Nucleus accumbens (tissue), 56 donors: ENCODE measurements around the gene STARD3.
A peak's percentile ranks its signal among the peaks of the same experiment; 100 is the strongest.
"Not testable (repeated sequence)": the region's sequence is repeated elsewhere in the genome, so short reads cannot be mapped to it uniquely, and the experiment has no call there.

Experiments used
- DNase-seq, 56 donors: peaks; one replicate each; lab custom pipeline; 2025; lab: John Stamatoyannopoulos, UW

STARD3 gene

DNA sequence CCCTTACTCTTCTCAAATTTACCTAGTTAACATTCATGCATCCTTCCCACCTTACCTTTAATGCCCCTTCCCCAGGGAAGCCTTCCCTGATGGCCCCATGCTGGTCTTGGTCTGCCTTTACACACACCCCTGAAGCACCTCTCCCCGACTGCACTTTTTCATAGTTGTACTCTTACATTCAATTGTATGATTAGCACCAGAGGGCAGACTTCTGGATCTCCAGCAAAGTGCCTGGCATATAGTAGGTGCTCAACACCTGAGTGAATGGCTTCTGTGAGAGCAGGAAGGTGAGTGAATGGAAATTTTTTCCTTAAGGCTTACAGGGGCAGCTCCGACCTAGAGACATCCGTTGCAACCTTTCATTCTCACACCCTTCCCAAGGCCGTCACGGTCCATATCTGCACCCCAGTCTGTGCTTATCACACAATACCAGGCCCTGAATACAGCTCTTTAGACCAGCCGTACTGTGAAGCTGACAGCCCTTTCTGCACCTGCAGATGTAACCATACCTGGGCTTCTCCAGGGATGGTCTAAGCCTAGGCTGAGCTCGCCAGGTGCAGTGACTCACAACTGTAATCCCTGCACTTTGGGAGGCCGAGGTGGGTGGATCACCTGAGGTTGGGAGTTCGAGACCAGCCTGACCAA is 46.5 kb downstream of the STARD3 start:
- no peak for DNase-seq

DNA sequence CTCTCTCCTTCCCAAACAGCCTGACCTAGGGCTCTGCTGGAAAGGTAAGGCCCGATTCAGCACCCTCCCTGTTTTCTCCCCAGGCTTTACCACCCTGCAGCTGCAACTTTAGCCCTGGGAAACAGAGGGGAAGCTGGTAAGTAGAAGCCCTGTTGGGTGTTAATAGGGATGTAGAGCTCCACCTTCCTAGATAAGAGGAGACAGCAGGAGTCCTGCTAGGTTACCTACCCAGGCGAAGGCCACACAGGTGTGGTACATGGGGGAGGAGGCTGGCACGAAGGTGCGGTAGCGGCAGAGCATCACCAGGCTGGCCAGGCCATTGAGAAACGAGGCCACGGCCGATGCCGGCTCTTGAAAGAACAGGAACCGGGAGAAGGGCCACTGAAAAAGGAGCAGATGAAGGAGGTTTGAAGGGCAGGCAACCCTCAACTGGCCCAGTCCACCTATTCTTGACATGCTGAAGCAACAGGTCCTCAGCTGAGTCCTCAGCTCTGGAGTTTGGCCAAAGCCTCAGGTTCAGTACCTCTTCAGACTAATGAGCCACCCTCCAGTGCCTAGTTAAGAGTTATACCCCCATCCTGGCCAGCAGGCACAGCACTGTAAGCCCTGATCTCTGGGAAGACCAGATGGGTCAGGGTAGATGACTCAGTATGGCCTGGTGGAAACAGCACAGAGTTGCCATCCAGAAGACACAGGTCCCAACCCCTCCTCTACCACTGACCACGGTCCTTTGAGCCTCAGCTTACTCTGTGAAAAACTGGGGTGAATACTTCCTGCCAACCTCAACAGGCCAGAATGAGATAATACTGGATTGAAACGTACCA is 47.6 kb downstream of the STARD3 start:
- no peak for DNase-seq

DNA sequence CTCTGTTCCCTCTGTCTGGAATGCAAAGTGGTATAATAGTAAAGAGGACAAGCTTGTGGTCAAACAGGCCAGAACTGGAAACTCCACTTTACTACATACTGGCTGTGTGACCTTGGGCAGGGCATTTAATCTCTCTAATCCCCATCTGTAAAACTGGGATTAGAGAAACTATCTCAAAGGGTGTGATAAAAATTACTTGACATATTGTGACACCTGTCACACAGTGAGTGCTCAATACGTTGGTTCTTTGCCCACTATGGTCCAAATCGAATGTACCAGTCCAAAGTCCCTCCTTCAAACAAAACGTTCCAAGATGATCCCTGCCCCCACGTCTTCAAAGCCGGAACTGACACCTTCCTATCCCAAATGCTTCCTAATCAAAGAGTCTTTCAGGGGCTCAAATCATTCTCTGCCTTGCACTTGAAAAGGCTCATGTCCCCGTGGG is 50.2 kb downstream of the STARD3 start:
- DNase-seq = no peak

DNA sequence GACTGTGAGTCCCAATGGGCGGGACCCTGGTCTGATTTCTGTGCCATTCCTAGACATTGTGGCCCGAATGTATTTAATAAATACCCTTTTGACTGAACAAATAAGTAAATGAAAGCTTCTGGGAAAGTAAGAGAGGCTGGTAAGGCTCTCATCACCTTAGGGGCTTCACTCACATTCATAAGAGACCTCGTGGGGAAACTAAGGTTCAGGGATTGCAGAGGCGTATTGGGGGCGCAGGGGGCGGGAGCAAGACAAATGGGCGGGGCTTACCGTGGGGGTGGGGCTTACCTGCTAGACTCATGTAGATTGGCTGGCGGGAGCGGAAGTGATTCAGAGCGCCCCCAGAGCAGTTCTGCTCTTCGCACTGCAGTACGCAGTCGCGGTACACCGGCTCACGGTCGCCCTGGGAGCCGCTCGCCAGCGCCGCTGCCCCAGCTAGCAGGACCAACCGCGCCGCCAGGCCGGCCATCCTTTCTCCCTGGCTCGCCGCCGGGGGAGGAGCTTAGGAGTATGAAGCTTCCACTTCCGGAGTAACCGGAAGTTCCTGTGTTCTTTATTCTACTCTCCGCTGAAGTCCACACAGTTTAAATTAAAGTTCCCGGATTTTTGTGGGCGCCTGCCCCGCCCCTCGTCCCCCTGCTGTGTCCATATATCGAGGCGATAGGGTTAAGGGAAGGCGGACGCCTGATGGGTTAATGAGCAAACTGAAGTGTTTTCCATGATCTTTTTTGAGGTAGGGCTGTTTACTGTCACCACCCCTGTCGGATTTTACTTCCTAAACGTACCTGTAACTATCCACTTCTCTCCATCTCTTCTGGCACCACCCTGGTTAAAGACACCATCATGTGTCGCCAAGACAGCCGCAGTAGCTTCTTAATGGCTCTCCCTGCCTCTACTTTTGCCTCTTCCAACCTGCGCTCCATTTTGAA is 50.9 kb downstream of the STARD3 start, which contains the start of gene PGAP3:
Gene PGAP3, minus strand, starts transcription at position 512 of the 929 bp plus-strand sequence. Its CDS starts 43 bp downstream, at position 469.
- peak in 54 of 56 donors; percentile 45 to 96 (median 85) for DNase-seq

DNA sequence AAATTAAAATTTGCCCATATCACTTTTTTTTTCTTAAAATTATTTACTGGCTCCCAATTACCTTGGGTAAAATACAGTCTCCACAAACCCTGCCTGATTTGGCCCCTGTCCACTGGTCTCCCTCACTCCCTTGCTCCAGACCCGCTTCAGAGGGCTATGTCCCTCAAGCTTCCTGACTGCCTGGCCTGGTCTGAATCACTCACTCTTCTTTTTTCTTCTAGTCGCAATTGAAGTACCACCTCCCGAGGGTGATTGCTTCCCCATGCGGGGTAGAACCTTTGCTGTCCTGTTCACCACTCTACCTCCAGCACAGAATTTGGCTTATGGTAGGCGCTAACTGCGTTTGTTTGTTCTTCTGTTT is 51.5 kb downstream of the STARD3 start:
- no peak for DNase-seq

DNA sequence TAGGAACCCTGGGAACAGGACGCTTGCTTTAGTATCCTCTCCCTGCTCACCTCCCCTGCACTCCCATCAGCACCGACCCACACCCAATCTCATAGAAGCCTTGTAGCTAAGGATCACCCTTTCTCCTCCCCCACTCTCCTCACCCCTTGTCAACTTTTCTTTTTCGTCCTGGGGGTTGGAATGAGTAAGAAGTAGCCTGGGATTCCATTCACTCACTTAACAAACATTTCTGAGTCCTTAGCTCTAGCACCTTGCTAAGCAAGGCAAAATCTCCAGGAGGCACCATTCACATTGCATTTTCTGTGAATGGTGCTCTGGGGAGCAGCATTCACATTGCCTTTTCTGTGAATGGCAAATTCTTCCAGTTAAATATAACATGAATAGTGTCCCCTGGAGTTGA is 52.0 kb downstream of the STARD3 start:
- no peak for DNase-seq

DNA sequence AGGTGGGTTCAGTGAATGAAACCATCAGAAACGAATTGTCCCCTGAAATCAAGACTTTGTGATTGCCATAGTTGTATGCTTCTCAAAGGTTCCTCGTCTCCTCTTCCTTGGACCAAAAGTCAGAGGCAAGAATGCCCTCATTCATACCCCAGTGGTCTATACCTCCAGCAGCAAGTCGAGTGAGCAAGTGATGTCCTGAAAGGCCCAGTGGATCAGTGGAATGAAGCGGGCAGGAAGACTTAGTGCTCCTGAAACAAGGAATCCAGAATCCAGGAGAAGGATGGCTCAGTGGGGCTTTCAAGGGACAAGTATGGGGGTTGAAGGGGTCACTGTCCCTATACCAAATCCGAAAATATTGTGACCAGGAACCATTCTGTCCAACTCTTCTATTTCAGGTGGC is 57.6 kb downstream of the STARD3 start:
- DNase-seq = no peak

DNA sequence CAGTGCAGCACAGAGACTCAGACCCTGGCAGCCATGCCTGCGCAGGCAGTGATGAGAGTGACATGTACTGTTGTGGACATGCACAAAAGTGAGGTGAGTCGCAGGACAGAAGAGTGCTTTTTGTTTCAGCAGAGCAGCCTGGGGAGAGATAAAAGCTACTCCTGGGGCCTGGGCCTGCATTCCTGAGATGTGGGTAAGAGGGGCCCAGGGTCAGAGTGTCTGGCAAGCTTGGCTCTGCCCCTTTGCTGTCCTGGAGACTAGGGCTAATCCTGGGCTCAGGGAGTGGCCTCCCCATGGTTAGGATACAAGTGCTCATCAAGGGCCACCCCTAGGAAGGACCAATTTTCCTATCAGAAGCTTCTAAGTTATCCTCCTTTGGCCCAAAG is 58.1 kb downstream of the STARD3 start:
- DNase-seq = no peak

DNA sequence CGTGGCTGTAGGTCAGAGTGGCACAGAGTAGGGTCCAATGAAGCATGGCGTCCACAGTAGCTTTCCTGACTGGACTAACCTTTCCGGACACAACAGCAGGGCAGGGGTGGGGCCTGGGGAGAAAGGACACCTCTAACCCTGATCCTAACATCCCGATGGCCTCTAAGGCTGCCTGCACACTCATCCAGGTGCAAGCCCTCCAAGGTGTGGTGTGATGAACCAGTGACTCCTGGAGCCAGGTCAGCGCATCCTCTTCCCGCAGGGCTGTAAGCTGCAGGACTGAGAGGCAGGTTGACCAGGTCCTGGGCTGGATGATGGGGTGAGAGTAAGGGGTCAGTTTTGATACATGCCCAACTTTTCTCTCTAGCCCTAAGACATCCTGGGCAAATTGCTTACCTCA is 59.8 kb downstream of the STARD3 start:
- no peak for DNase-seq

DNA sequence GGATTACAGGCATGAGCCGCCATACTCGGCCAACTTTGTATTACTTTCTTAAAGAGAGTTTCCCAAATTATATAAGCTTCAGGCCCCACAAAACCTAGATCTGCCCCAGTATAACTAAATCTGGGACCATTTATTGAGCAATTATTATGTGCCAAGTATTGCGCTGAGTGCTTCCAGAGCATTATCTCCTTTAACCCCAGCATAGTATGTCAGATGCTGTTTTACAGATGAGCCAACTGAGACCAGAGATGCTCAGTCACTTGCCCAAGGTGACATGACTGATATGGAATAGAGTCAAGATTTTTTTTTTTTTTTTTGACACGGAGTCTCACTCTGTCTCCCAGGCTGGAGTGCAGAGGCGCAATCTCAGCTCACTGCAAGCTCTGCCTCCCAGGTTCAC is 61.0 kb downstream of the STARD3 start:
- DNase-seq = no peak

DNA sequence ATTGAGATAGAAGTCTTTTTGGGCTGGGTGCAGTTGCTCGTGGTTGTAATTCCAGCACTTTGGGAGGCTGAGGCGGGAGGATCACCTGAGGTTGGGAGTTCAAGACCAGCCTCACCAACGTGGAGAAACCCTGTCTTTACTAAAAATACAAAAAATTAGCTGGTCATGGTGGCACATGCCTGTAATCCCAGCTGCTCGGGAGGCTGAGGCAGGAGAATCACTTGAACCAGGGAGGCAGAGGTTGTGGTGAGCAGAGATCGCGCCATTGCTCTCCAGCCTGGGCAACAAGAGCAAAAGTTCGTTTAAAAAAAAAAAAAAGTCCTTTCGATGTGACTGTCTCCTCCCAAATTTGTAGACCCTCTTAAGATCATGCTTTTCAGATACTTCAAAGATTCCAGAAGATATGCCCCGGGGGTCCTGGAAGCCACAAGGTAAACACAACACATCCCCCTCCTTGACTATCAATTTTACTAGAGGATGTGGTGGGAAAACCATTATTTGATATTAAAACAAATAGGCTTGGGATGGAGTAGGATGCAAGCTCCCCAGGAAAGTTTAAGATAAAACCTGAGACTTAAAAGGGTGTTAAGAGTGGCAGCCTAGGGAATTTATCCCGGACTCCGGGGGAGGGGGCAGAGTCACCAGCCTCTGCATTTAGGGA is 62.3 kb downstream of the STARD3 start:
- DNase-seq = not testable (repeated sequence)

DNA sequence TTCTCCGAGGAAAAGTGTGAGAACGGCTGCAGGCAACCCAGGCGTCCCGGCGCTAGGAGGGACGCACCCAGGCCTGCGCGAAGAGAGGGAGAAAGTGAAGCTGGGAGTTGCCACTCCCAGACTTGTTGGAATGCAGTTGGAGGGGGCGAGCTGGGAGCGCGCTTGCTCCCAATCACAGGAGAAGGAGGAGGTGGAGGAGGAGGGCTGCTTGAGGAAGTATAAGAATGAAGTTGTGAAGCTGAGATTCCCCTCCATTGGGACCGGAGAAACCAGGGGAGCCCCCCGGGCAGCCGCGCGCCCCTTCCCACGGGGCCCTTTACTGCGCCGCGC is 62.8 kb downstream of the STARD3 start, which contains the start of gene ERBB2:
Gene ERBB2, plus strand, starts transcription at position 247 of the 330 bp plus-strand sequence. CDS start 175 bp downstream, outside the sequence.
- DNase-seq = peak in 31 of 56 donors; percentile 10 to 75 (median 36)

DNA sequence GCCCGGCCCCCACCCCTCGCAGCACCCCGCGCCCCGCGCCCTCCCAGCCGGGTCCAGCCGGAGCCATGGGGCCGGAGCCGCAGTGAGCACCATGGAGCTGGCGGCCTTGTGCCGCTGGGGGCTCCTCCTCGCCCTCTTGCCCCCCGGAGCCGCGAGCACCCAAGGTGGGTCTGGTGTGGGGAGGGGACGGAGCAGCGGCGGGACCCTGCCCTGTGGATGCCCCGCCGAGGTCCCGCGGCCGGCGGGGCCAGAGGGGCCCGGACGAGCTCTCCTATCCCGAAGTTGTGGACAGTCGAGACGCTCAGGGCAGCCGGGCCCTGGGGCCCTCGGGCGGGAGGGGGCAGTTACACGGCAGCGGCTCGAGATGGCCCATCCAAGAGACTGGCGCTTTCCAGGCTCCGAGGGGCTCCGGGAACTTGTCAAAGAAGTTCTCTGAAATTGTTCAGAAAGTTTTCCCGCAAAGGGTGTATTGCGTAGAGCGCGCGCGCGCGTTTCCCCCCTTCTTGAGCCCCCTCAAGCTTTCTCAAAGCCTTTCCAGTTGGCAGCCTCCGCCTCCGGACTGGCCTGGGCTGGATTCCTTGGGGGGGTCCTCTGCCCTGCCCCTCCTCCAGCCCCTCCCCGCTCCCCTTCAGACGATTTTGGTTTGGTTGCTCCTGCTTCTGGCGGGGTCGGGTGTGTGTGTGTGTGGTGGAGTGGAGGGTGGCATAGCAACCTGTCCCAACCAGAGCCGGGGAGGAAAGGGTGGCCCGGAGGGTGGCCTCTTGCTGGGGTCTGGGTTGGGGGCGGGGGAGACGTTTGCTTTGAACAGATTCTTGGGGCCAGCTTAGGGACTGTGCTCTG is 63.4 kb downstream of the STARD3 start:
- DNase-seq = peak in 2 of 56 donors; percentile 11 to 34

DNA sequence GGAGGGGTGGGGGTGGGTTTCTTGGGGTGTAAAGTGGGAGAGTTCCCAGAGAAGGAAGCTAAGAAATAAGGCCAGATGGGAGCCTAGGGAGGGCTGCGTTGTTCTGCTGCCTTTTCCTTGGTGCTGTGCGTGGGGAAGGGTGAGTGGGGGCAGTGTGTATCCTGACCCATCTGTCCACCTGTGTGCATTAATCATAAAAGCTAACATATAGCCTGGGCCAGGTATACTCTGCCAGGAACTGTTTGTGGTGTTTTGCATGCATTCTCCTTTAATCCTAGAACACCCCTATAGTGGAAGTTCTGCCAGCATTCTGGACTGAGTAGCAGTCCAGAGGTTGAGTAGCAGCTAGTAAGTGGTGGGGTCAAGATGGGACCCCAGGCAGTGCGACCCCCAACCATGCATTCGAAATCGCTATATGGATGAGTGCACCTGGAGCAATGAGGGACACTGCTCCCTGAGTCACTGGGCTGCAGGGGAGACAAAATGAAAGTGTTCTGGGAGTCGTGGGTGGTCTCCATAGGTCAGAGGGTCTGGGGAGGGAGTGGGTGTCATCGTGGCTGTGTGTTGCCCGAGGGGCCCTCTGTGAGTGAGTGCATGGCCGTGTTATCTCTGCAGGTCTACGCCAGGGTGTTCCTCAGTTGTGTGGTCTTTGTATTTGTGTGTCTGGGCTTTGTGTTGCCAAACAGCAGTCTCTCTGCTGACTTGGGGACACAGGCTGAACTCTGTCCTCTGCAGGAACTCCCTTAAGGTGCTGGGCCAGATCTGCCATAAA is 64.3 kb downstream of the STARD3 start:
- no peak for DNase-seq

DNA sequence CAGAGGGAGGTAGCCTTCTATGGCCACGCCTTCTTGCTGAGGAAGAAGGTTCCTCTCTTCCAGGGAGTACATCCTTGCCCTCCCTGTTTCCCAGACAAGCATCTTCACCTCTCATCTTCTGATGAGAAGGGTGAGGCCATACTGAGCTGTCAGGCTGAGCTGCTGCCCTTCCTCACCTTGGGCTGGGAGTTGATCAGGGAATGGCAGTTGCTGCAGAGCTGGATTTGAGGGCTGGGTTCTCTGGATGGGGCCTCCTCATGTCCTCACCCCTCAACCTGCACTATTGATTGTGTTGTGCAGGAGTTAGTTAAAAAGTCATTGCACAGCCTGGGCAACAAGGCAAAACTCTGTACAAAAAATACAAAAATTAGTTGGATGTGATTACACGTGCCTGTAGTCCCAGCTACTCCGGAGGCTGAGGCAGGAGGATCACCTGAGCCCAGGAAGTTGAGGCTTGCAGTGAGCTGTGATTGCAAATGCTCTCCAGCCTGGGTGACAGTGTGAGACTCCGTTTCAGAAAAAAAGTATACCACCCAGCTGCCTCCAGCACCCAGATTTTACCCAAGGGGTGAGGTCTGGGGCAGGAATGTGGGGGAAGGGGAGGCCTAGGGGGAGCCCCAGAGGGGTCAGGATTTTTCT is 65.0 kb downstream of the STARD3 start:
- no peak for DNase-seq

DNA sequence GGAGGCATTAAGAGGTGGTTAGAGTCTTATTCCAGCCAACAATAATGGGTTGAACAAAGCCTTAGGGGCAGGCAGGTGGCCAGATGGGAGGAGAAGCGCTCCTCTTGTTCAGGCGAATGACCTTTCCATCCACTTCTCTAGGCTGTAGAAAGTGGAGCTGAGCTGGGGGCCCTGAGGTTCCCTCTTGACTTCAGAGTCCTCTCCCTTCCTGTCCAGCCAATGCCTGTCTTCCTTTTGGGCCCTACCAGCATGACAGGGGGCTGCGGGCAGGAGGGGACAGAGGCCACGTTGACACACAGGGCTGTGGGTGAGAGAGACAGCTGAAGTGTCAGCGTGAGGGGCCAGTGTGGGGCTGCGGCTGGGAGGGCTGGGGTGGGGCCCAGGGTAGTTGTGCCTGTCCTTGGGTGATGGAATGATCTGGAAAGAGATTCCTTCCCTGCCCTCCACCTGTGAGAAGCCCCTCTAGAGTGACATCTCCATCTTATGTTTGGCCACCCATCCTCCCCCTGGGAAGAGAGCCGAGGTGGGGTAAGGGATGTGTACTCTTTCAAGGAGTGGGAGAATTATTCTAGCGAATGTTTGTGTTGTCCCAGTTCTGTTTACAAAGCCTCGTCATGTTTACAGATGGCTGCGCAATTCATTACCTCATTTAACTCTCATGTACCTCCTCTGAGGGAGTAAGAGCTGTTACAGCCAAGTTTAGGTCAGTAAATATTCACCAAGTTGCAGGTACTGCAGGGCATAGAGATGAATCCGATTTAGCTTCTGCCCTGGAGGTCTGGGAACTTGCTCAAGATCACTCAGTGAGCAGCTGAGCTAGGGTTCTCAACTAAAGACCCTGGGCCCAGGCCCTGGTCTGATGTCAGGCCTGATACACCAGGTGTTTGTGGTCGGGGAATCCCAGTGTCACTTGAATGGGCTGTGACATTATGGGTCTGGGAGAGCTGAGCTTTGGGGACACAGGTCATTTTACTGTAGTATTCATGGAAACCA is 66.3 kb downstream of the STARD3 start:
- no peak for DNase-seq

DNA sequence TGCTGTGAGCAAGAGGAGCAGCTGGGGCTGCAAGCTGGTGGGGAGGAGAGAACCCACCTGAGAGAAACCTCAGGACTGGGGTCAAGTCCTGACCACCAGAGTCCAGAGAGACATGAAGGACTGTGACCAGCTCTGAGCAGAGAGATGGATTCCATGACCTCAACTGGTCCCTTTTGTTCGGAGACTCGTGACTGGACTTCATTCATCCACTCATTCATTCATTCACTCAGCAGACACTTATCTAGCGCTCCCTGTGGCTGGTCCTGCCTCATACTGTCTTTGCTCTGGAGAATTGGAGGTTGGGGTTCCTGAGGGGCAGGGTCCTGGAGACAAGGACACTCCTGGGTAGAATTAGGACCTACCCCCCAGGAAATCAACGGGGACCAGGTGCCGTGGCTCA is 67.0 kb downstream of the STARD3 start:
- DNase-seq = no peak
